ENCODE data around the gene TRAPPC12.
"Not testable (repeated sequence)": the region's sequence is repeated elsewhere in the genome, so short reads cannot be mapped to it uniquely, and the experiment has no call there.

The TRAPPC12 gene

GRCh38 chr2:3486047-3487027, 106.8 kb downstream of the TRAPPC12 start:
- DNase-seq (ENCODE audit: low read depth in 3 of 3) = no peak

- no peak for DNase-seq (ENCODE audit: low read depth in 3 of 3)
Observed at GRCh38 chr2:3487028-3487425, 107.5 kb downstream of the TRAPPC12 start.

- no peak for DNase-seq (ENCODE audit: low read depth in 3 of 3)
Observed at GRCh38 chr2:3487432-3487831, 107.9 kb downstream of the TRAPPC12 start.

- DNase-seq (ENCODE audit: low read depth in 3 of 3) = no peak
Observed at GRCh38 chr2:3488061-3488531, 108.6 kb downstream of the TRAPPC12 start.

- no peak for DNase-seq (ENCODE audit: low read depth in 3 of 3)
Observed at GRCh38 chr2:3488855-3489763, 109.6 kb downstream of the TRAPPC12 start.

- no peak for DNase-seq (ENCODE audit: low read depth in 3 of 3)
Observed at GRCh38 chr2:3489764-3490115, 110.2 kb downstream of the TRAPPC12 start.

GRCh38 chr2:3490191-3491170, 111.0 kb downstream of the TRAPPC12 start:
- no peak for DNase-seq (ENCODE audit: low read depth in 3 of 3)

- no peak for DNase-seq (ENCODE audit: low read depth in 3 of 3)
Observed at GRCh38 chr2:3491306-3491705, 111.8 kb downstream of the TRAPPC12 start.

GRCh38 chr2:3491716-3492474, 112.4 kb downstream of the TRAPPC12 start:
- DNase-seq (ENCODE audit: low read depth in 3 of 3) = no peak

GRCh38 chr2:3492475-3492787, 112.9 kb downstream of the TRAPPC12 start:
- DNase-seq (ENCODE audit: low read depth in 3 of 3) = not testable (repeated sequence)

- no peak for DNase-seq (ENCODE audit: low read depth in 3 of 3)
Observed at GRCh38 chr2:3492951-3493614, 113.6 kb downstream of the TRAPPC12 start.

GRCh38 chr2:3493615-3494007, 114.1 kb downstream of the TRAPPC12 start:
- no peak for DNase-seq (ENCODE audit: low read depth in 3 of 3)

GRCh38 chr2:3494984-3495666, 115.6 kb downstream of the TRAPPC12 start:
- DNase-seq (ENCODE audit: low read depth in 3 of 3) = no peak

- not testable (repeated sequence) for DNase-seq (ENCODE audit: low read depth in 3 of 3)
Observed at GRCh38 chr2:3496708-3497080, 117.2 kb downstream of the TRAPPC12 start.

- DNase-seq (ENCODE audit: low read depth in 3 of 3) = no peak
Observed at GRCh38 chr2:3498783-3499394, 119.4 kb downstream of the TRAPPC12 start.

- DNase-seq (ENCODE audit: low read depth in 3 of 3) = no peak
Observed at GRCh38 chr2:3500326-3500899, 120.9 kb downstream of the TRAPPC12 start.

- no peak for DNase-seq (ENCODE audit: low read depth in 3 of 3)
Observed at GRCh38 chr2:3503046-3503445, 123.6 kb downstream of the TRAPPC12 start.

GRCh38 chr2:3503483-3503882, 124.0 kb downstream of the TRAPPC12 start:
- DNase-seq (ENCODE audit: low read depth in 3 of 3) = no peak

- DNase-seq (ENCODE audit: low read depth in 3 of 3) = no peak
Observed at GRCh38 chr2:3504741-3505140, 125.2 kb downstream of the TRAPPC12 start.
